22Rv1 (cell line): Measurements from ENCODE around the gene NCK2.

ENCODE experiments used
- H3K27ac ChIP-seq: fragments of 450-650 bp; 2 replicates; pipeline ENCODE4 v1.5.1; 2017
- ZFX ChIP-seq: fragments of 450-650 bp; IDR thresholded peaks from 2 replicates; pipeline ENCODE4 v1.6.1; 2017; ENCODE audit warnings: antibody characterized with exemption, borderline replicate concordance
- TF ChIP-seq, protein P1 (sequence below): fragments of 450-650 bp; IDR thresholded peaks from 2 replicates; pipeline ENCODE4 v1.5.1; 2017; ENCODE audit warnings: mild to moderate bottlenecking

NCK2 gene

DNA sequence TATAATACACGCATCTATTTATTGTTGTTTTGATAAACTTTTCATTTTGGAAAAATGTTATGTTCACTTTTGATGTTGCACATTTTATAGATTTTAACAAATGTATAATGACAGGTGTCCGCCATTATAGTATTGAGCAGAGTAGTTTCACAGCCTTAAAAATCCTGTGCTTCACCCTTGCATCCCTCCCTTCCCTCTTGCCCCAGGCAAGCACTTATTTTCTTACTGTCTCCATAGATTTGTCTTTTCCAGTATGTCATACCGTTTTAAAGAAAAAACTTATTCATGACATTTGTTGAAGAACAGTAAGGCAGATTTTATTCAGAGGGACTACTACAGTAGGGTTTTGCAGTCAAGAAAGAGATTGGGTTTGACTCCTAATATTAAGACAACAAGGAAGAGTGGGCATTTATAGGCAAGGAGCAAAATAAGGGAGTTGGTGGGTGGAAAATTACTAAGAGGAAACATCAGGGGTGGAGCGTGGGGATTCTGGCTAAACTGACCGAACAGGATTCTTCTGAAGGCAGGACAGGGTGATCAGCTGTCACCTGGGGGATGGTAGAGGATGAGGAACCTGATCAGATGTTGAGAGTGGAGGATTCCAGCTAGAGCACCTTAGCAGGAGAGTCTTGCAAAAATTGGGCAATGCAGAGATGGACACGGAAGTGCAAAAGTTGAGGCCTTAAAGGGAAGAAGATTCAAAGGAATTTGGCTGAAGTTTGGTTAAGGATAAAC is 108.8 kb downstream of the NCK2 start:
- H3K27ac ChIP-seq: no peak overlapping the region
- TF ChIP-seq ZFX: no peak
- TF ChIP-seq, protein P1, sequence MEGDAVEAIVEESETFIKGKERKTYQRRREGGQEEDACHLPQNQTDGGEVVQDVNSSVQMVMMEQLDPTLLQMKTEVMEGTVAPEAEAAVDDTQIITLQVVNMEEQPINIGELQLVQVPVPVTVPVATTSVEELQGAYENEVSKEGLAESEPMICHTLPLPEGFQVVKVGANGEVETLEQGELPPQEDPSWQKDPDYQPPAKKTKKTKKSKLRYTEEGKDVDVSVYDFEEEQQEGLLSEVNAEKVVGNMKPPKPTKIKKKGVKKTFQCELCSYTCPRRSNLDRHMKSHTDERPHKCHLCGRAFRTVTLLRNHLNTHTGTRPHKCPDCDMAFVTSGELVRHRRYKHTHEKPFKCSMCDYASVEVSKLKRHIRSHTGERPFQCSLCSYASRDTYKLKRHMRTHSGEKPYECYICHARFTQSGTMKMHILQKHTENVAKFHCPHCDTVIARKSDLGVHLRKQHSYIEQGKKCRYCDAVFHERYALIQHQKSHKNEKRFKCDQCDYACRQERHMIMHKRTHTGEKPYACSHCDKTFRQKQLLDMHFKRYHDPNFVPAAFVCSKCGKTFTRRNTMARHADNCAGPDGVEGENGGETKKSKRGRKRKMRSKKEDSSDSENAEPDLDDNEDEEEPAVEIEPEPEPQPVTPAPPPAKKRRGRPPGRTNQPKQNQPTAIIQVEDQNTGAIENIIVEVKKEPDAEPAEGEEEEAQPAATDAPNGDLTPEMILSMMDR: no peak

DNA sequence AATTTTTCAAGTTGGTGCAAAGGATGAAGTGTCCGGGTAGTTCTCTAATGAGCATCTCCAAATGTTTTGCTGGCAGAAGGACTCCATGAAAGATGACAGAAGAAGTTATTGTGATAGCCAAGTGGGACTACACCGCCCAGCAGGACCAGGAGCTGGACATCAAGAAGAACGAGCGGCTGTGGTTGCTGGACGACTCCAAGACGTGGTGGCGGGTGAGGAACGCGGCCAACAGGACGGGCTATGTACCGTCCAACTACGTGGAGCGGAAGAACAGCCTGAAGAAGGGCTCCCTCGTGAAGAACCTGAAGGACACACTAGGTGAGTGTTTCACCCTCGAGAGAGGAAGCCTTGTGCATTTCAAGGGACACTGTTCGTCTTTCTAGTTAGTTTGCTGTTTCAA is 110.3 kb downstream of the NCK2 start:
- TF ChIP-seq ZFX: no peak
- no peak overlapping the region for H3K27ac ChIP-seq

DNA sequence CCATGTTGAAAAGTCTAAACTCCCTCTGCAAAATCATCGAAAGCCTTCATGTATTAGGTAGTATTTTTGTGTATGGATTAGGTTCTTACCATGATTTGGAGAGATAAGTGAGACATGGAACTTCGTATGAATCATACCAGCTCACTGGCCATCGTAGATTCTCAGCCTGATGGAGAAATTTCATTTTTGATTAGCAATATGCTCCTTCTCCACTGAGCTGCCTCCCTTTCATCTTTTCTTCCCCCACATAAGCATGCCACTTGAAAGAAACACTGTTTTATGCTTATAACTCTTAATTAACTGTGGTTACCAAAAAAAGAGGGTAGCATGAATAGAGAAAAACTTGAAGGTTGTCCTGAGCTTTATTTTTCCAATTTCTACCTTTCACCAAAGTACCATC is 111.9 kb downstream of the NCK2 start:
- no peak overlapping the region for H3K27ac ChIP-seq
- no peak for TF ChIP-seq ZFX
- TF ChIP-seq, protein P1: no peak

DNA sequence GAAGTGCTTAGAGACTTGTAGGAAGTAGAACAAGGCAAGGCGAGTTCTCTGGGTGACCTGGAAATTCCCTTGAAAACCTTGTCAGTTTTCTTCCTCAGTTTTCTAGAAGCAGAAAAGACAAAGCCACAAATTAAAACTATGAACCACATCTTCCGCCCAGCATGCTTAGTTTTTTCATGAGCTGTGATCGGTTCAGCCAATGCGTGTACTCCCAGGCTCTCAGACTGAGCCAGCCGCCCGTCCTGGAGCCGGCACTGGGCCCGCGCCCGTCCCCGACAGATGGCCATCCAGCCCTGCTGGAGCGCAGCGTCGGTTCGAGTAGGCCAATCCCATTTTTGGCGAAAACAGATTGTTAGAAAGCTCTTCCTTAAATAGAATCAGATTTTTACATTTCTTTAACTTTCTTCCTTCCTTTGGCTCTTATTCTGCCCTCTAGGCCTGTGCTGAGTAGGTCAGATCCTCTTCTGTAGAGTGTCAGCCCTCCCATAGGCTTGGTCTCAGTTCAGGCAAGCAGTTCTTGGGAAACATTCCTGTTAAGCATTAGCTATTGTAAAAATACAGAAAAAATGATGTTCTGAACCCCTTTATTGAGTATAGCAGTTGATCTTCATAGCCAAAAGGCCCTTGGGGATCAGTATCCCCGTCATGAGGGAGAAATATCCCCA is 112.5 kb downstream of the NCK2 start:
- H3K27ac ChIP-seq: no peak overlapping the region
- TF ChIP-seq ZFX: no peak

DNA sequence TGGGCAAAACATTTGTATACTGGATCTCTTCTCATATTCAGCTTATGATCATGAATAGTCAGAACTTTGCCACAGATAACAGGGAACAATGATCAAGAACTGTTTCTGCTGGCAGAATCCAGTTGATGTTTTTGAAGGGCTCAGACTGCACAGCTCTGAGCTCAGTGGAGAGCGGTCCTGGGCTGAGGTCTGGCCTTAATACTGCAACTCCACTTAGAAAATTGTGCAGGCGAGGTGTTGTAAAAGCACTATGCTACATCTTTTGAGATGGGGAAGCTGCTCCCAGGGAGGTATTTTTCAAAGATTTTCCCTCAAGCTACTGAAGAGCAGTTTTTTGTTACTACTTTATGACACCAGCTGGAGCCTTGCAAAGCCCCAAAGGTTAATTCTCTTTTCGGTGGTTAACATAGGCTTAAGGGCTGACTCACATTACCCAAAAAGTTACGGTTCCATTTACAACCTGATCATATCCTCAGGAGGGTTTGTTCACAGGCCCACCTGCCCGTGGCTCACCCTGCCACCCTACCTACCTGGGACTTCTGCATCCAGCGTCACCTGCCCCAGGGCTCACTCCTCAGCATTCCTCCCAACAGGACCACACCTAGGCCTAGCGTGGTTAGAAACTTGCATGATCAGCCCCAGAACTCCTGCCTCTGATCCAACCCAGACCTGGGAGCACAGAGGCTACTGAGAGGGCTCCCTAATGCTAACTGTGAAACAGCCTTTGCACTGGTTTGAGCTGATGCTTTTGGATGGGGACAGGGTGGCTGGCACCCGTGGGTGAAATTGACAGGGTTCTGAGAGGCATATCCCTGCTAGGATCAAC is 114.4 kb downstream of the NCK2 start:
- H3K27ac ChIP-seq: no peak overlapping the region
- TF ChIP-seq ZFX: no peak
- TF ChIP-seq, protein P1: no peak

DNA sequence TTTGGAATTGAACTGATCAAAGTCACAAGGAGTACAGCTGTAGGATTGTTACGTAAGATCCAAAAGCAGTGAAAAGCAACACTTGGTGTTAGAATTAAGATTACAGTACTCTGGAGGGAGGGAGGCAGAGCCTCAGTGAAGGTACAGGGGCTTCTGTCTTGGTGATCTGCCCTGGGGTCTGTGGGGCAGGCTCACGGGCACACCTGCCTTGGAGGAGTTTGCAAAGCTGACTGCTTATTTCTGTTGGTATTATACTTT is 114.9 kb downstream of the NCK2 start:
- no peak overlapping the region for H3K27ac ChIP-seq
- TF ChIP-seq, protein P1: no peak
- no peak for TF ChIP-seq ZFX

DNA sequence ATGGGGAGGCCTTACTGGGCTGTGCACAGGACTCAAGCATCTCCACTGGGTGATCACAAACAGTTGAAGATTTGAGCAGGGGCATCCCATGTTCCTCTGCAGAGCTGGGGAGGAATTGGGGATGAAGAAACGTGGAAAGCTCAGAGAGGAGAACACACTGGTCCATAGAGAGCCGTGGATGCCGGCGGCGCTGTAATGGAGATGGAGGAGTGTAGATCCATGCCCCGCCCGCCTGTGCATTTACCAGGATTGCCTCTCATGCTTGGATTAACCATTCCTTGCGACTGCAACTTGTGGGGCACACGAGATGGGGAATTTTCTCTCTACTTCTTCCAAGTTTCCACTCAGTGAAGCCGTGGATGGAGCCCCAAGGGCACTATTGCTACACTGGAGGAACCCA is 115.9 kb downstream of the NCK2 start:
- no peak overlapping the region for H3K27ac ChIP-seq
- no peak for TF ChIP-seq ZFX
- TF ChIP-seq, protein P1: no peak

DNA sequence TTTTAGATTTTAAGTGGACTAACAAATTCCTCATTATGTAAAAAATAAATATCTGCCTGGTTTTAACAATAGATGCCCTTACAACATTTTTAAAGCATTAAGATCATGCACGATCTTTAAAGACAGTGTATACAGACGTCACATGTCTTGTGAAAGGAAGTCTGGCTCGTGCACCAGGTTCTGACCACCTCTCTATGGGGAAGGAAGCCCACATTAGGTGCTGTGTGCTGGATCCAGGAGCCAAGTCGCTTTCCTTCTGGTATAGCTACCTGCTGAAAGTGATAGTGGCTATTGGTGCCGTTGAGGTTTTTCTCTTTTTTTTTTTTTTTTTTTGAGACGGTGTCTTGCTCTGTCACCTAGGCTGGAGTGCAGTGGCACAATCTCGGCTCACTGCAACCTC is 116.5 kb downstream of the NCK2 start:
- no peak for TF ChIP-seq ZFX
- TF ChIP-seq, protein P1: no peak
- H3K27ac ChIP-seq: no peak overlapping the region
